ENCODE results near the gene DDX21.

- TF ChIP-seq EZH2 (IDR thresholded peaks at IDR 0.05; ENCODE audit: low read depth) (no peak), CTCF (conservative IDR thresholded peaks at IDR 0.05) (no peak)
Observed at GRCh38 chr10:68955355-68955831, 577 bp upstream of the DDX21 start.
